ENCODE data around the gene RHPN2.

RHPN2 gene

DNA sequence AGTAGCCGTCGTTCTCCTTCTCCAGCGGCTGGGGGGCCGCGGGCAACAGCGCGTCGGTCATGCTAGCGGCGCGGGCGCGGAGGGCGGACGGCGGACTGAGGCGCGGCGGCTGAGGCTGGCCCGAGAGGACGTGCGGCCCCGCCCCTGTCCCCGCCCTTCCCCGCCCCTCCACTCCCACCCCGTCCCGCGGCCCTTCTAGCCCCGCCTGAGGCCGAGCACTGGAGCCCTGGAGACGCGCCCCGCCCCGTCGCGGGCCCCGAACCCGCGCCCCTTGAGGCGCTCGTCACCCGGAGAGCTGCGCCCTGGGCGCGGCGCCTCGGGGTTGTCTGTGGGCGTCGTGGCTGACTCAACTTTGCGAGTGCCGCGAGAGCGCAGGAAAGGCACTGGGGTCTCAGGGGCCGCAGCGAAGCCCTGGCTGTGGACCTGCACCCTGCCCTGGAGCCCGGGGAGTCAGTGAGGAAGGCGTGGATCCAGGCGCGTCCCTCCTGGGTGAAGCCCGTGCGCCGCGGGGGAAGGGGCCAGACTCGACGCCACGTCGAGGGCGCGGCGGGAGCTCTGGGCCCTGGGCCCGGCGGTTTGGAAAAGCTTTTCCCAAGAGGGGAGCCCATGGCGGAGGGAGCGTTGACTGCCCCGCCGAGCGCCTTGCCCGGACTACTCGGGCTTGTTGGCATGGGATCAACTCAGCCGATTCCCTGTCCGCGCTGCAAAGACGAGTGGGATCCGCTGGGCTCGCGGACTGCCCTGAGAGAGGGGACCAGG lies at the start of gene RHPN2:
Gene RHPN2, minus strand, starts transcription at position 97 of the 759 bp plus-strand sequence. Its CDS starts 36 bp downstream, at position 61.
- DNase-seq (ENCODE audit: low spot score), result peak; percentile 40

- no peak for DNase-seq (ENCODE audit: low spot score)
These were observed 49.6 kb upstream of the RHPN2 start for GRCh38 chr19:33114312-33114711.

- no peak for DNase-seq (ENCODE audit: low spot score)
These were observed 46.9 kb upstream of the RHPN2 start for GRCh38 chr19:33111587-33111986.

GRCh38 chr19:33110137-33110910 lies 45.6 kb upstream of the RHPN2 start:
- DNase-seq (ENCODE audit: low spot score), result no peak

DNA sequence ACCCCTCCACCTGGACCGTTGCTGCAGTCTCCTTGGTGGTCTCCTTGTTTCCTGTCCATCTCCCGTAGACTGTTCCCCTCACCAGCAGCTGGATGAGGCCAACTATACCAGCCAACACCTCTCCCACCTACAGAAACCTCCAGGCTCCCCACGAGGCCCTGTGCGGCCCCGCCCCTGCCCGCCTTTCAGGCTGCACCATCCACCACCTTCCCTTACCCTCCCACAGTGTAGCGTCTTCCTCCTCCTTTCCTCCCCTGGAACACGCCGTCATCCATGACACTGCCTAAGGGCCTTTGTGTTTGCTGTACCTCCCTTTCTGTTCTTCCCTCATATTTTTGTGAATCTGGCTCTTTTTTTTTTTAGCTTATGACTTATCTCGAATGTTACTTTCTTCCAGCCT lies 43.5 kb upstream of the RHPN2 start:
- DNase-seq (ENCODE audit: low spot score), result no peak

DNA sequence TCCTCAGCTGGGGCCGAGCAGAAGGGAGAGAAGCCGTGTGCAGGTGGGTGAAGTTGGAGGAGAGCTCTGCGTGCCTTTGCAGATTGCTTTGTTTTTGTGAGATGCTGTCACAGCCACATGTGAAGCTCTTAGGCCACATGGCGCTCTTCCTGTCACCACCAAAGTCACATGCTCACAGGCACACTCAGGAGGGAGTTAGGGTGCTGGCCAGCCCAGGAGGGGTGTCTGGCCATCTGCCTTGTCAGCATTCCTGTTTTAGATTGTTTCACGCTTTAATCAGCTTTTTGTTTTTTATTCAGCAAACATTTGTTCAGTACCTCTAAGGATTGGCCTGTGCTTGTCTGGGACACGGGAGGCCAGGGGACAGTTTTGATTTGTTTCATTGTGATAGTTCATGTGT lies 38.2 kb upstream of the RHPN2 start:
- DNase-seq (ENCODE audit: low spot score), result no peak

DNA sequence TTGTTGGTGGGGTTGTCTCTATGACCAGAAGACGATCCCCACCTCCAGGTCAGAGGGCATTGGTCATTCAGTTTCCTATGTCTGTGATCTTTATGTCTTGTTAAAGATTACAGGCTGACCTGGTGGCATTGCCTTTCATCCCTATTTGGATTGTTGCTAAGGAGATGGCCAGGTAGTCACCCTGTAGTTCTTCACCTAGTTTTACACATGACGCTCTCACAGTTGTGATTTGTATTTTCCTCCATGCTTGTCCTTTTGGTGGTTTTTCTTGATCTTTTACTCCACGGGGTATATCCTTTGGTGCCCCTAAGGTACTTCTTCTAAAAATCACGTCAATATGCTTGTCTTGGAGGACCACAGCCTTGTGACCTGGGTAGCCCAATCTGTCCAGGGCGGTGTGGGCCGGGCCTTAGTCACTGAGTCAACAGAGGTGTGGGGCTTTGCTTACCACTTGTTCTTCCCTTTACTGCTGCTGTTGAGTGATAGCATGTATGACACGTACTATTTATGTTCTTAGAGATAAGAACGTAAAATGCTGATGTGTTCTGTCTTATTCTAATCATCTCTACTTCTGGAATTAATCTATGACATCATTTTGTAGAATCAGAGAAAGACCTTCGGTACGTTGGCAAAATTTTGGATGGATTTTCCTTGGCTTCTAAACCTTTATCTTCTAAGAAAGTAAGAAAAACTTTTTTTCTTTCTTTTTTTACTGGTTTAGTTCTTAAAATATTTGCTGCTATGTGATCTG lies 36.4 kb upstream of the RHPN2 start:
- no peak for DNase-seq (ENCODE audit: low spot score)

- no peak for DNase-seq (ENCODE audit: low spot score)
These were observed 33.4 kb upstream of the RHPN2 start for GRCh38 chr19:33098055-33098534.

GRCh38 chr19:33096005-33096404 lies 31.3 kb upstream of the RHPN2 start:
- DNase-seq (ENCODE audit: low spot score), result no peak

GRCh38 chr19:33094436-33095067 lies 29.9 kb upstream of the RHPN2 start:
- DNase-seq (ENCODE audit: low spot score), result no peak

DNA sequence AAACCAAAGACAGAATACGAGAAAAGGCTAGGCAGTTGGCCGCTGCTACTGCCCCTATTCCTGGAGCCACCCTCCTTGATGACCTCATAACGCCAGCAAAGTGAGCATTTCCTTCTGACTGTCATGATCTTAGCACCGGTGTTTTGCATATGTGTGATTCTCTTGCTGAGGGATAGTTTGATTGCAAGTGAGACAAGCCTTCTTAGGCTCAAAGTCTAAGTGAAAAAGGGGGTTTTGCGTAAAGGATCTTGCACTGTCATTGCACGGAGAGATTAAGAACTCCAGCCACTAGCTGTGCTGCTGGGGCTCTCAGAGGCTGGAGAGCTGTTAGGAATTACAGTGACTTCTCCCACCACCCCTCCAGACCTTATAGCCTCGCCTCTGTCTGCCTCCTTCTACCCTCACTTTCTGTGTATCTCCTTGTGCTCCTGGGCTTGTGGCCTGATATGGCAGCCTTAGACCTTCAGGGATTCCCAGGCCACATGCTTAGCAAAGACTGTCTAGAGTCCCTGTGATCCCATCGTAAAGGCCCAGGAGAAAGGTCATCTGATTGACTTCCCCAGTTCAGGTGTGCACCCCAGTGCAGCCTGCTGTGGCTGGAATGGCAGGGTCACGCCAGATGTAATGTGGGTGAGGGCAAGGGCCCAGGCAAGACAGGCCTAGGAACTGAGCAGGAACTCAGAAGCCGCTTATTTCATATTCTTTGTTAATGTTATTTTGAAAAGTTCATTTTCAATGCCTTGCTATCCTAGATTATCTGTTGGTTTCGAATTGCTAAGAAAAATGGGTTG lies 28.9 kb upstream of the RHPN2 start:
- DNase-seq (ENCODE audit: low spot score), result no peak

DNA sequence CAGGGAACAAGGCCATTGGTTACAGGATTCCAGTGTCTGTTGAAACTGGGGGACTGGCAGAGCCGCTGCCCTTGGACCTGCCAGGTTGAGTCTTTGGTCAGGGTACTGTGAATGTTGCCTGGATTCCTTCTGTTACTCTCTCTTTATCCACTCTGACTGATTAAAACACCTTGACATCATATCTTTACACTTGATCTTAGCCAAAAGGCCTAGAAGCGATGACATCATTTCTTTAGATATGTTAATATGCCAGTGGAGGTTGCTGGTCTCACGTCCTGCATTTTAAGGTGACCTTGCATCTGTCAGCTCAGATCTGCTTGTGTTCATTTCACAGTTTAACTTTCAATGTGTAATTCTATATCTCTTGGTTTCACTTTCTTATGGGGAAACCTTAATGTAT lies 25.5 kb upstream of the RHPN2 start:
- no peak for DNase-seq (ENCODE audit: low spot score)

DNA sequence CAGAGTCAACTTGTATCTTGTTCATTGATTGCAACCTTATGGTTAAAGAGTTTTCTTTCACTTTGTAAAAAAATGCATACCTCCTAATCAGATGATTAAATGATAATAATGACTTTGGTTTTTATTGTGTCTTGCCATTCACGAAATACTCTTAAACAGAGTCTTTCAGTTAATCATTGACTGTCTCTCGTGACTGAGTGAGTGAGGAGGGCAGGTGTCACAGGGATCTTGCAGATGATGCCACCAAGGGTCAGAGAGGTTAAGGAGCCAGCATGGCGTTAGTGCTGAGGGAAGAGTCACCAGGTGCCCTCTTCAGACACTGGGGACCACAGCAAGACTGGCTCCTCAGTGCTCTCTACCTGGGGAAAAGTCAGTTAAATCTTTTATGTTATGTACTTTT lies 24.3 kb upstream of the RHPN2 start:
- no peak for DNase-seq (ENCODE audit: low spot score)

GRCh38 chr19:33086955-33087354 lies 22.3 kb upstream of the RHPN2 start:
- DNase-seq (ENCODE audit: low spot score), result no peak

DNA sequence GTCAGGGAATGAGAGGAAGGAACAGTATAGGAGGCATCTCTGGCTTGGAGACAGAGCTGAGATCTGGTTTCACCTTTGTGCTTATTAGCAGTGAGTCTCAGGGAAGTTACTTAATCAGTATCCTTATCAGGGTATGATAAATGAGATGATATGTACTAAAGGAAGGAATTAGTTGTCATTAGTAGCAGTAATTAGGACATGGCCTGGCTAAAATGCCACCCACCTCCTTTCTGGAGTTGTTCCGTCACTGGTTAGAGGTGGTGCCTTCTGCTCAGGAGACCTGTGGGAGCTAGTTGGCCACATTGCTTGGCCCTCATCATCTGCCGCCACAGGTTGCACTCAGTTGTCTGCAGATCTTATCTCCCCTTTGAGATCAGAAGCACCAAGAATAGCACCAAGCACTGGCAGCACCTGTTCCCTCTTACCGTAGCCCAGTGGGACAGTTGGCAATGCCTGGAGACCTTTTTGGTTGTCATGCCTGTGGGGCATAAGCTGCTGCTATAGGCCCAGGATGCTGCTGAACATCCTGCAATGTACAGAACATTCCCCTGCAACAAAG lies 21.0 kb upstream of the RHPN2 start:
- DNase-seq (ENCODE audit: low spot score), result no peak

DNA sequence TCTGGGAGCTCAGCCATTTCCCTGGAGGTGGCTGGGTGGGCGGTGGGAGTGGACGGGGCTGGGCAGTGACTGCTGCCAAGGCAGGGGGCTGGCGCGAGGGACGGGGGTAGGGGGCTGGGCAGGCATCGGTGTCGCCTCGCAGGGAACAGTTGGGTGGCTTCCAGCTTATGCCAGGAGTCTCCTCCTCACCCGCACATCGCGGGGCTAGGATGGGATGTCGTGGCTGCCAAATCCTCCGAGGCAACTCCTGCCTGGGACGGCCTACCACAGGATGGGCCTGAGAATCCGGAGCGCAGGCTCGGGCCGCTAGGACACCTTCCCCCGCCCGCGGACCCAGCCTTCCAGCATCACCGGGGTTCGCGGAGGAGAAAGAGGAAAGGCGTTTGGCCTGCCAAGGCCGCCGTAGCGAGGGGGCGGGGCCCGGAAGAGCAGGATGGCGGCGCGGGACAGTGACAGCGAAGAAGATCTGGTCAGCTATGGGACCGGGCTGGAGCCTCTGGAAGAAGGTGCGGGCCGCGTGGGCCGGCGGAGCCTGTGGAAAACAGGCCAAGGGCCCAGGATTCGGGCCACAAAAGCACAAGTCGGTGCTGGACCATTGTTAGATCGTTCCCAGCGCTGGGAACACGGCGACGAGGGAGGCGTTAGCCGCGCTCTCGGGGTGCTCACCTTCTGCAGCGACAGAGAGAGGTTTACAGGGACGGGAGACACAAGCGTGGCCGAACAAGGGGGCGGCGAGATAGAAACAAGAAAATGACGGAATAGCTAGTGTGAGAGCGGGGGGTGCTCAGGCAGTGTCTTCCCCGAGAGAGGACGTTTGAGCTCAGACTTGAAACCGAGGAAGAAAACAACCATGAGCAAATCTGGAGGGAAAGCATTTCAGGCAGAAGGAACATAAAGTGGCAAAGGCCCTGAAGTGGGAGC lies 16.3 kb upstream of the RHPN2 start, which contains the start of gene GPATCH1:
Gene GPATCH1, plus strand, starts transcription at position 421 of the 921 bp plus-strand sequence. Its CDS starts 13 bp downstream, at position 434.
- DNase-seq (ENCODE audit: low spot score), result peak; percentile 88

- DNase-seq (ENCODE audit: low spot score), result no peak
These were observed 10.8 kb upstream of the RHPN2 start for GRCh38 chr19:33075519-33075918.

- no peak for DNase-seq (ENCODE audit: low spot score)
These were observed 7.2 kb upstream of the RHPN2 start for GRCh38 chr19:33071887-33072286.

DNA sequence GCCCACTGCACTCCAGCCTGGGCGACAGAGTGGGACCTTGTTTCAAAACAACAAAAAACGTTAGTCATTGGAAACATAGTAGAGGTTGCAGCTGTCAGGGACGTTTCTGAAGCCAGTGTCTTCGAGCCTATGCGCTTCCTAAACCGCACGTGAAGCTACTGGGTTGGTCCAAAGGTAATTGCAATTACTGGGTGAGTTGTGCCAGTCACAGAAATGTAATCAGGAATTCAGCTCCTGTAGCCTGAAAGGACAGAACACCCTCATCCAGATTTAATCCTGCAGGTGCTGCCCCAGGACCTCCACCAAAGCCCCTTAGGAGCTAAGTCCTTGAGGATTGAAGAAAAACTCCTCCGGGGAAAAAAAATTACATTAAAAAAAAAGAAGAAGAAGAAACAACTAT lies 2.4 kb upstream of the RHPN2 start:
- DNase-seq (ENCODE audit: low spot score), result no peak

- DNase-seq (ENCODE audit: low spot score), result no peak
These were observed 1.9 kb upstream of the RHPN2 start for GRCh38 chr19:33066543-33066942.

Measured in CD4-positive, alpha-beta T cell treated with Interleukin-2 at 100 ng/mL for 4 hours (primary cell).